Breast epithelium (tissue), 4 donors: ENCODE results near the gene HLA-DRB1. TPM values are rescaled to one million over a fixed set of nuclear protein-coding genes. Genes with fewer than 3 reads are reported as not detected.

Experiments used
- DNase-seq, 2 donors: peaks; one replicate each; pipeline ENCODE4 v3.0.0-alpha.2; 2019; ENCODE audit warnings: low spot score in 2 of 2
- H3K27ac ChIP-seq, 2 donors: fragments of 200-600 bp; sonication (generic) in 1 of 2; one replicate each; pipeline ENCODE4 v1.5.1; 2016 to 2019; ENCODE audit warnings: mild to moderate bottlenecking in 1 of 2
- H3K27me3 ChIP-seq, 2 donors: fragments of 200-600 bp; sonication (generic) in 1 of 2; one replicate each; pipeline versions ENCODE4 v1.5.1 to v1.6.0; 2017 to 2019; ENCODE audit warnings: control low read depth in 1 of 2, mild to moderate bottlenecking in 1 of 2
- H3K36me3 ChIP-seq: fragments of 200-600 bp; one replicate; pipeline ENCODE4 v1.5.1; 2019
- H3K4me1 ChIP-seq, 2 donors: fragments of 200-600 bp; sonication (generic); one replicate each; pipeline ENCODE4 v1.5.1; 2016 to 2019; ENCODE audit warnings: control low read depth in 1 of 2
- H3K4me3 ChIP-seq, 3 donors: fragments of 200-600 bp; sonication (generic); 1 replicate in 2 of 3; 2 replicates in 1 of 3; pipeline ENCODE4 v1.5.1; 2016 to 2019; ENCODE audit warnings: mild to moderate bottlenecking in 3 of 3, moderate library complexity in 2 of 3
- H3K9me3 ChIP-seq, 2 donors: fragments of 200-600 bp; sonication (generic) in 1 of 2; one replicate each; pipeline ENCODE4 v1.5.1; 2016 to 2019; ENCODE audit warnings: control low read depth in 1 of 2
- POLR2A ChIP-seq: fragments of 450-650 bp; IDR thresholded peaks from one replicate; pipeline ENCODE4 v1.6.1; 2016; ENCODE audit warnings: antibody characterized with exemption, mild to moderate bottlenecking, moderate library complexity
- POLR2AphosphoS5 ChIP-seq, 3 donors: sonication (generic); formaldehyde crosslinking; IDR thresholded peaks; one replicate each; pipeline ENCODE4 v1.6.1; 2017; ENCODE audit warnings: antibody characterized with exemption in 3 of 3
- intact Hi-C: fragments of 100-400 bp; cut with DNase I; formaldehyde crosslinking; loops from one replicate; pipeline ENCODE4 v1.15.1; 2023; ENCODE audit warnings: low total_unique reads
- total RNA-seq, 3 donors: library from RNA; depleted of rRNA; stranded (reverse); fragments of >200 nt; gene quantifications; one replicate each; pipeline ENCODE4 v1.1.0, GENCODE V29; 2016
- TF ChIP-seq, protein P1 (sequence below), 3 donors: fragments of 450-650 bp; IDR thresholded peaks; one replicate each; pipeline ENCODE4 v1.5.1; 2016 to 2017; ENCODE audit warnings: antibody characterized with exemption in 3 of 3, mild to moderate bottlenecking in 3 of 3, moderate library complexity in 3 of 3

The HLA-DRB1 gene
- total RNA-seq, 3 donors from 2014 or later: 28.2 to 90.3 (median 44.2) TPM

DNA sequence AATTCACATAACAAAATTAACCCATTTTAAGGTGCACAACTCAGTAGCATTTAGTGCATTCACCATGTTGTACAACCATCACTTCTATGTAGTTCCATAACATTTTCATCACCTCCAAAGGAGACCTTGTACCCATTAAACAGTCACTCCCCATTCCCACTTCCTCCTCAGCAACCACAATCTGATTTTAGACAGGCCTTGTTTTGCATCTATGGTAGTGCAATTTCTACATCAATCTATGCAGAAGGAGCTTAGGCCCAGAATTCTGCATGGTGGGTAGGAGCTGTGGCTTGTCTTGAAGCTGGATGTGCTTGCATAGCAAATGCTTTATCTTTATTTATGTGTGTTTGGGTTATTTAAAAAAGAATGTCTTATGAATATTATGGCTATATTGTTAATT lies 34.0 kb upstream of the HLA-DRB1 start:
- Histone ChIP-seq H3K4me3 (no peak overlapping the region), H3K27me3 (no peaks in the 10 kb centered on the region), H3K9me3 (no peaks in the 10 kb centered on the region), H3K36me3 (no peaks in the 10 kb centered on the region), H3K27ac (no peak overlapping the region), H3K4me1 (no peaks in the 10 kb centered on the region)
- intact Hi-C loops: no loop called here
- TF ChIP-seq POLR2A (no peak), POLR2AphosphoS5 (IDR thresholded peaks at IDR 0.05) (no peak)
- TF ChIP-seq, protein P1, sequence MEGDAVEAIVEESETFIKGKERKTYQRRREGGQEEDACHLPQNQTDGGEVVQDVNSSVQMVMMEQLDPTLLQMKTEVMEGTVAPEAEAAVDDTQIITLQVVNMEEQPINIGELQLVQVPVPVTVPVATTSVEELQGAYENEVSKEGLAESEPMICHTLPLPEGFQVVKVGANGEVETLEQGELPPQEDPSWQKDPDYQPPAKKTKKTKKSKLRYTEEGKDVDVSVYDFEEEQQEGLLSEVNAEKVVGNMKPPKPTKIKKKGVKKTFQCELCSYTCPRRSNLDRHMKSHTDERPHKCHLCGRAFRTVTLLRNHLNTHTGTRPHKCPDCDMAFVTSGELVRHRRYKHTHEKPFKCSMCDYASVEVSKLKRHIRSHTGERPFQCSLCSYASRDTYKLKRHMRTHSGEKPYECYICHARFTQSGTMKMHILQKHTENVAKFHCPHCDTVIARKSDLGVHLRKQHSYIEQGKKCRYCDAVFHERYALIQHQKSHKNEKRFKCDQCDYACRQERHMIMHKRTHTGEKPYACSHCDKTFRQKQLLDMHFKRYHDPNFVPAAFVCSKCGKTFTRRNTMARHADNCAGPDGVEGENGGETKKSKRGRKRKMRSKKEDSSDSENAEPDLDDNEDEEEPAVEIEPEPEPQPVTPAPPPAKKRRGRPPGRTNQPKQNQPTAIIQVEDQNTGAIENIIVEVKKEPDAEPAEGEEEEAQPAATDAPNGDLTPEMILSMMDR (IDR thresholded peaks at IDR 0.05): no peak
- no peak for DNase-seq

DNA sequence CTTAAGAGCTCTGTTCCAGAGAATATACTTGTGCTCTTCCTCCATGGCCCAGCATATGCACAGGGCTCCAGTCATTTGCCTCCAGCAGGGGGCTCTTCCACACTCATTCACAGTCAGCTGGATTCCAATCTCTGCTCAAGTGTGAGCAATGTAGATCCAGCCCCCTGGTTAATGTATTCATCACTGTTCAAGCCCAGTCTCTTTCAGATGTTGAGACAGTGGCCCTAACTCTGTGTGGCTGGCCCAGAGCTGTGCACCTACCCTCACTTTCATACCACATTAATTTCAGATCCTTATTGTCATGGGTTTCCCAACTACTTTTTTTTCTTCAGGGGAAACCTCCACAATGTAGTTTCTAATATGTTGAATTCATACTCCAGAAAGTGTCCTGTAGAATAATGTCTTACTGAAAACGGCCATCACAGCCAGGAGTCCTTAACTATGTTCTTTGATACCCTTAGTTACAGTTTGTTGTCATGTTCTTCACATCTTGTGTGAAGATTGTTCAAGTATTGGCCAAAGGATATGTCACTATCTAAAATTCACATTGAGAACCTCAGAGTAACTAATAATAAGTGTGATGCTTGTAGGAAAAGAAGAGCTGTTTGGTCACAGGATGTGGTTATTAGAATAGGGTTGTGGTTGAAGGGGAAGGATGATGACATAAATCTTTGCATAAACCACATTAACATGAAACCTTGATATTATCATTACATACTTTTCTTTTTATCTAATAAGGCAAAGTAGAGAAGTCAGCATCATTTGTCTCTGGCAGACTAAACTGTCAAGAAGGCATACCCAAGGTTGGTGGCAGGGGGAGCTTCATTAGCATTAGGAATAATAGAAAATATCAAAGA lies 33.1 kb upstream of the HLA-DRB1 start:
- Histone ChIP-seq H3K27ac (no peak overlapping the region), H3K4me1 (no peaks in the 10 kb centered on the region), H3K4me3 (no peak overlapping the region), H3K9me3 (no peaks in the 10 kb centered on the region), H3K36me3 (no peaks in the 10 kb centered on the region), H3K27me3 (no peaks in the 10 kb centered on the region)
- TF ChIP-seq POLR2AphosphoS5 (IDR thresholded peaks at IDR 0.05): no peak
- TF ChIP-seq, protein P1 (IDR thresholded peaks at IDR 0.05): no peak
- TF ChIP-seq POLR2A: no peak
- no peak for DNase-seq
- intact Hi-C loops: no loop called here

DNA sequence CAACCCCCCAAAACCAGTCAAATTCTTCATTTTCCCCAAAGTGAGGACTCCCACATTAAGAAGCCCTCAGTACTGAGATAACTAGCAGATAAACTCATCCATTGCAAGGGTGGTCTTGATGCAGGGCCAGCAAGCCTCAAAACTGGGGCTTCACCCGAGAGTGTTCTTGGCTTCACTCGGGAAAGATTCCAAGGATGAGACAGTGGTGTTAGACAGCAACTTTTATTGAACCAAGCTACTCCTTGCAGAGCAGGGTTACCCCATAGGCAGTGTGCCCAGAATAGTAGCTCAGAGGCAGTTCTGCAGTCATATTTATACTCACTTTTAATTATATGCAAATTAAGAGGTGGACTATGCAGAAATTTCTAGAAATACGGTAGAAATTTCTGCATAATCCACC lies 31.7 kb upstream of the HLA-DRB1 start:
- intact Hi-C loops: no loop called here
- H3K27me3 ChIP-seq: no peaks in the 10 kb centered on the region
- no peaks in the 10 kb centered on the region for H3K9me3 ChIP-seq
- H3K36me3 ChIP-seq: no peaks in the 10 kb centered on the region
- DNase-seq: no peak
- H3K27ac ChIP-seq: no peak overlapping the region
- no peaks in the 10 kb centered on the region for H3K4me1 ChIP-seq
- no peak overlapping the region for H3K4me3 ChIP-seq
- TF ChIP-seq, protein P1 (IDR thresholded peaks at IDR 0.05): no peak

DNA sequence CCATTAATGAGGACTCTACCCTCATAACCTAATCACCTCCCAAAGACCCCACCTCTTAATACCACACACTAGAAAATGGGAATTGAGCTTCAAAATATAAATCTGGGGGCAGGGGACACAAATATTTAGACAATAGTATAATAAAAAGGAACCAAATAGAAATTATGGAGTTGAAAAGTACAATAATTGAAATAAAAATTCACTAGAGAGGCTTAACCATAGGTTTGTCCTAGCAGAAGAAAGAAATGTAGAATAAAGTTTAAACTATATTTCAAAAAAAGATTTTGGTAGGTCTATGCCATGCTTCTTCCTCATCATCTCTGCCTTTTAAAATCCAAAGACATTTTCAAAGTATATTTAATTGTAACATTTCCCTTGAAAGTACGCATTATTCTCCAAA lies 28.1 kb upstream of the HLA-DRB1 start:
- H3K4me3 ChIP-seq: no peak overlapping the region
- intact Hi-C loops: no loop called here
- no peaks in the 10 kb centered on the region for H3K36me3 ChIP-seq
- H3K27ac ChIP-seq: no peak overlapping the region
- no peak for TF ChIP-seq POLR2AphosphoS5 (IDR thresholded peaks at IDR 0.05)
- TF ChIP-seq, protein P1 (IDR thresholded peaks at IDR 0.05): no peak
- TF ChIP-seq POLR2A: no peak
- H3K9me3 ChIP-seq: no peaks in the 10 kb centered on the region
- H3K4me1 ChIP-seq: no peaks in the 10 kb centered on the region
- no peaks in the 10 kb centered on the region for H3K27me3 ChIP-seq
- no peak for DNase-seq

DNA sequence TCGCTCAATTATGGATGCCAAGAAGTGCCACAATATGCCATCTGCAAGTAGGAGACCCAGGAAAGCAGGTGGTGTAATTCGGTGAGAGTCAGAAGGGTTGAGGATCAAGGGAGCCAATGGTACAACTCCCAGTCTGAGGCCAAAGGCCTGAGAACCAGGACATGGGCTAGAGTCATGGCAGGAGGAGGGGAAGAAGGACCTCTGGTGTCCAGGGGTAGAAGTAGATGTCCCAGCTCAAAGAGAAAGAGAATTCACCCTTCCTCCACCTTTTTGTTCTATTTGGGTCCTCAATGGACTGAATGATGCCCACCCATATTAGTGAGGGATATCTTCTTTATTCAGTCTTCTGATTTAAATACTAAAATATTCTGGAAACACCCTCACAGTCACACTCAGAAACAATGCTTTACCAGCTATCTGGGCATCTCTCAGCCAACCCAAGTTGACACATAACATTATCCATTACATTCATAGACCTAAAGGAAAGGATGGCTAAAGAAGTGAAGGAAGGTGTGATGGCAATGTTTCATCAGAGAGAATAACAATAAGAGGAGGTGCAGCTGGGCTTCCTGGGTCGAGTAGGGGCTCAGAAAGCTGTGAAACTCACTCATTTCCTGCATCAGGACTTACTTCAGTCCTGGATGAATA lies 26.4 kb upstream of the HLA-DRB1 start:
- H3K9me3 ChIP-seq: no peaks in the 10 kb centered on the region
- no peak overlapping the region for H3K27ac ChIP-seq
- H3K4me3 ChIP-seq: no peak overlapping the region
- intact Hi-C loops: no loop called here
- no peak for DNase-seq
- H3K36me3 ChIP-seq: no peaks in the 10 kb centered on the region
- no peaks in the 10 kb centered on the region for H3K4me1 ChIP-seq
- no peaks in the 10 kb centered on the region for H3K27me3 ChIP-seq
- no peak for TF ChIP-seq POLR2A
- TF ChIP-seq POLR2AphosphoS5 (IDR thresholded peaks at IDR 0.05): no peak
- TF ChIP-seq, protein P1 (IDR thresholded peaks at IDR 0.05): no peak
